HPDE6-E6E7 (cell line): Measurements from ENCODE around the gene ACOT11.
"Not testable (repeated sequence)": the region's sequence is repeated elsewhere in the genome, so short reads cannot be mapped to it uniquely, and the experiment has no call there.

ENCODE experiments used
- DNase-seq: peaks from one replicate; pipeline ENCODE4 v3.0.0; 2011; ENCODE audit warnings: missing footprints; ENCODE audit errors: extremely low spot score

Gene ACOT11

DNA sequence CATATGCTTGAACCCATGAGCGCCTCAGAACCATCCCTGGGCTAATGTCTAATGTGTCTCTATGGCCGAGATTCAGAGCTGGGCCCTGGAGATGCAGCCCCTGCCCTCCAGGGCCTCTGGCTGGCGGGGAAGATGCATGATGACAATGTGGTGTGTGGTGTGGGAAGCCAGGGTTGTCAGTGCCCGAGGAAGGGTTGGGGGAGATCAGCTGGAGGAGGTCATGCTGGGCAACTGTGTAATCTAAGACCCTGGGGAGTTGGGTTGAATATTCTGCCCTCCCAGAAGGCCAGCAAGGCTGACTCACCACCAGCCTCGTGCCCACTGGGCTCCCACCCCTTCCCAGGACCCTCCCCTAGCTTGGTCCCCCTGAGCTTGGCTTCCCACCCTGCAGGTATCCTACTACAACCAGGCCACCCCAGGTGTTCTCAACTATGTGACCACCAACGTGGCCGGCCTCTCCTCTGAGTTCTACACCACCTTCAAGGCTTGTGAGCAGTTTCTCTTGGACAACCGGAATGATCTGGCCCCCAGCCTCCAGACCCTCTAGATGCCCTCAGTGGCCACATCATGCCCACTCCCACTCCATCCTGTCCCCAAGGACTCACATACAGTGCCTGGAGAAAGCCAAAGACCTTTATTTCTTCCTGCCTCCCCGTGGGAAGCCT lies 60.7 kb downstream of the ACOT11 start:
- no peak for DNase-seq

DNA sequence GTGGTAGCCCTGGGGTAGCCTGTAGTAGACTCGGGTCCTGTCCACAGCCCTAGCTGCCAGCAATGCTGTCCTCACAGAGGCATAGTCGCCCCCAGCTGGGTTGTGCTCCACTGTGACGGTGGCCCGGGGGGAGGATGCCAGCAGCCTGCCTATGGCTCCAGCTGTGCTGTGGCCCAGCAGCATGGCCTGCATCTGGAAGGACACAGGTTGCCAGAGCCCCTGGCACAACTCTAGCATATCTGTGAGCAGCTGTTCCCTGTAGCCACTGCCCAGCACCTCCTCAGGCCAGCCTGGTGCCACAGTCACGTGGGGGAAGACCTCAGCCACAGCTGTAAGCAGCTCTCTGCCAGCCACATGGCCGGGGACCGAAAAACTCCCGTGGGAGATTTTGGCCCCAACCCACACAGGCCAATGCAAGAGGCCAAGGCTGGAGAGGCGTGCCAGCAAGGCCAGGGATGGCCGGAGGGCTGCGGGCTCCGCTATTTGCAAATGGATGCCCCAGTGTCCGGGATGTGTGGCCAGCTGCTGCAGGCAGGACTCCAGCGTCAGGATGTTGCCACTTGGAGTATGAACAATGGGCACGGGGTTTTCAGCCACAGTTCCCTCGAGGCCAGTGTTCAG lies 61.4 kb downstream of the ACOT11 start:
- no peak for DNase-seq

DNA sequence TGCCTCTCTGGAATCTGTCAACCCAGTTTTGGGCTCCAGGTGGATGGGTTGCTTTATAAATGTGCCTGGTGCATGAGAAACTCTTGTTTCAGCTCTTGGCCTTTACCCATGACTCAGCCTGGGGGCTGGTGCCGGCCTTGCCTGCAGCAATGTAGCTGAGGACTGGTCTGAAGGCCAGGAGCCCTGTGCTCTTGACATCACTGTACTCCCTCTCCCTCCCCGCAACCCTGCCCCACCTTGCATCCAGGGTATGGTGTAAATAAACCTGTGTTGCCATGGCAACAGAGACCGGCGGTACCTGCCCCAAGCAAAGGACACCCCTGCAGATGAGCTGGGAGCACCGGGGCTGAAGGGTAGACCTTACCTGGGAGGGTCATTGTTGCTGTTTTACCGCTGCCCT lies 62.0 kb downstream of the ACOT11 start:
- no peak for DNase-seq

DNA sequence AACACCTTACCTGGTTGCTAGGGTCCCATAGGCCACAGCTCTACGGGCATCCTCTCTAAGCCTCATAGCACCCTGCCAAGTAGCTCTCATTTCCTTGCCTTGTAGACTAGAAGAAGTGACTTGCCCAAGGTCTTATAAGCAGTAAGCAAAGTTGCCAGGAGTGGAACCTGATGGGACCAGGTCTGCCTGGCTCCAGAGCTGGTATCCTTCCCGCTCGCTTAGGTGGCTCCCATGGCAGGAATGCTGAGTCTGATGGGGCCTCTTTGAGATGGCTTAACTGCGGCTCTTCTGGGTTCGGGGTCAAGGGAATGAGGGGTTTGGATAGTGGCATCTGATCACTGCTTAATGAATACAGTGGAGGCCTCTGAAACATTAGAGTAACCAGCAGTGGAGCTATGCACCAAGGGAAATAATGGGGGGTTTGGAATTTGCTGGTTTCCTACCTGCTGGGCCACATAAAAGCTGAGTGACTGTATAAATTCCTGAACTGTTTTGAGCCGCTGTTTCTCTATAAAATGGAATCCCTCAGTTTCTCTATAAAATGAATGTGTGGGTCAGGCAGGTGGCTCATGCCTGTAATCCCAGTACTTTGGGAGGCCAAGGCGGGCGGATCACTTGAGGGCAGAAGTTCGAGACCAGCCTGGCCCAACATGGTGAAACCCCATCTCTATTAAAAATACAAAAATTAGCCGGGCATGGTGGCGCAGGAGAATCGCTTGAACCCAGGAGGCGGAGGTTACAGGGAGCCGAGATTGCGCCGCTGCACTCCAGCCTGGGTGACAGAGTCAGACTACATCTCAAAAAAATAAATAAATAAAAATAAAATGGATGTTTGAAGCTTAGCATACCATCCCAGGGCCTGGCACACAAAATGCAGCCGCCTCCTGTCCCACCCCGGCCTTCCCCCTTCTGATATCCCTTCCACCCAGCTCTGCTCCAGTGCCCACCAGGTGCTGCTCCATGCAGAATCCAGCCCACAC lies 62.9 kb downstream of the ACOT11 start:
- DNase-seq, result no peak

DNA sequence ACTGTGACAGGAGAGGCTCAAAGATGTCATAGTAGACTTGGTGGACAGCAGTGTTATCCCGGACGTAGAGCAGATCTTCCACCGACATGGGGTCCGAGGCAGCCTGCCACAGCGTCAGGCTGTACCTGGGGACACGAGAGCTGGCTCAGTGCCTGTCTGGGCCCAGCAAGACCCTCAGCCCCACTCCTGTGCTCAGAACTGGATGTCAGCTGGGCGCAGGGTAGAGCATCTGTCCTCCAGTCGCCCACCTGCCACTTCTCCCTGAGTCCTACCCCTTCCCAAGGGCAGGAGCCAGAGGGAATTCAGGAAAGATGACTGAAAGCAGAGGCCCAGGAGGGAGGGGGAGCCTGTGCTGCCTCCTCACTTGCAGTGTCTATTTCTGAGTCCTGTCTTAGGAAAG lies 63.6 kb downstream of the ACOT11 start:
- no peak for DNase-seq

DNA sequence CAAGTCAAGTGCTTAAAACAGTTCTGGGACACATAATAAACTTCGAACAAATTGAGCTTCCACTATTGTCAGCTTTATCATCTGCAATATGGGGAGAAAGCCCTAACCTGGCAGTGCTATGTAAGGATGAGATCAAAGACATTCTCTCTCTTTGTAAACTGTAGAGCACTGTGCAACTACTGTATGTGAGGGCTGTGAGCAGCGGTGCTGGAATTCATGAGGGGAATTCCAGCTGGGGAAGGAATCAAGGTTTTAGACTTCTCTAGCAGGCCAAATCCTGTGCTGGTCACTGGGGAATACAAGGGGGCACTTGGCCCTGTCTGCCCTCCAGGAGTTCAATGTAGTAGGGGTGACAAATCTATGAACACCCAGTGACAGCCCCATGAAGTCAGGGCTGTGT lies 66.0 kb downstream of the ACOT11 start:
- no peak for DNase-seq

DNA sequence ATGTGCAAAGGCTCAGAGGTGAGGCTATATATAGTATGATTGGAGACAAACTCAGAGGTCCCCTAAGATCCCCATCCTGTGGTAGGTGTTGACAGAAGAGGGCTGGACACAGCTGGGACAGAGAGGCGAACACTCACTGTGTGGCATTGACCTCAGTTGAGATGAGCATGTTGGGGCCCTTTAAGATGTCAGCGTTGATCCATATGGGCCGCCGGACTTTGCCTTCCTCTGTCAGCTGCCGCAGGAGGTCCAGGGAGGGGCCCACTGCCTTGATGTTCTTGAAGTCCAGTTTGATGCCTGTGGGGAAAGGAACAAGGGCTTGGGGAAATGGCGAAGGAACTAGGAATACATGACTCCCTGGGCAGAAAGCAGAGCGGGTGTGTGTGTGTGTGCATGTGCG lies 66.5 kb downstream of the ACOT11 start:
- DNase-seq, result no peak

DNA sequence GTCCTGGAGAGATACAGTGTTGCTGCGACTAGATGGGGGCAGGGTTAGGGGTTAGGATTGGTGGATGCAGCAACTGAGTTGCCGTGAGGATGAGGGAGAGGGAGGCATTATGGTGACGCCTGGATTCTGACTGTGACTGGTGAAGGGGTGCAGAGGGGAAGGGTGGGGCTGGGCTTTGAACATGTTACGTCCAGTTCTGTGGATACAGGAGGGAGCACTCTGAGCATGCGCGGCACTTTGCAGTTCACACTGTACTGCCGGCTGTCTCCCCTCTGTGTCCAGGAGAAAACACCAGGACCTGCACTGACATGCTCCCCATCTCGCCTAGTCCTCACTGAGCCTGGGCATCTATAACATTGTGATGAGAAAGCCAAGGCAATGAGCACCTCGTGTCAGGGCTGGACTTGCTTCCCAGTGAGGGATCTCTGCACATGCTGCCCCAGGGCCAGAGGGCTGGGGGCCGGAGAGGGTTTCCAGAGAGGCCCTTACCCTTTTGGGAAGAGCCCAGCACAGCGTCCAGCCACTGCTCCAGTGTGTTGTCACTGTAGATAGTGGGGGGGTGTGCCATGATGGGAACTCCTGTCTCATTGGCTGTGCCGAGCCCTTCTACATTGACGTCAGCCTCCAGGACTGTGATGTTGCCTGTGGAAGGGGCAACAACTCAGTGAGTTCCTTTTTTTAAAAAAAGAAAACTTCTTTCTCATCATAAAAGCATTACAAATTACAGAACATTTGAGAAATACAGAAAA lies 67.7 kb downstream of the ACOT11 start:
- peak; percentile 67 for DNase-seq

DNA sequence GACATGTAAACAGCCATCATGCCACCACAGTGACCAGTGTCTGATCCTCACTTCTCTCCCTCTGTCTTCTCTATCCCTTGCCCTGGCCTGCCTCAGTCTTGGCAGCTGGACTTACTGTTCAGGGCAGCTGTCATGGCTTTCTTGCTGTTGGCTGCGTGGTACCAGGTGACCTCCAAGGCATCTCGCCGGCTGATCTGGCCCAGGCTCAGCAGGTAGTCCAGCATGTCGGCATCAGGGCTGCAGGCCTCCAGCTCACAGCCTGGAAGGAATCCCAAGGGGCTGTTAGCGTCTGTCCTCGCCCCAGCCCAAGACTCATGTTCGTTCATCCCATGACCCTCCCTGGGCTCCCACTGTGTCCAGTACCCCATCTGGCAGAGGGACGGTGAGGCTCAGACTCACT lies 71.7 kb downstream of the ACOT11 start:
- DNase-seq, result no peak

DNA sequence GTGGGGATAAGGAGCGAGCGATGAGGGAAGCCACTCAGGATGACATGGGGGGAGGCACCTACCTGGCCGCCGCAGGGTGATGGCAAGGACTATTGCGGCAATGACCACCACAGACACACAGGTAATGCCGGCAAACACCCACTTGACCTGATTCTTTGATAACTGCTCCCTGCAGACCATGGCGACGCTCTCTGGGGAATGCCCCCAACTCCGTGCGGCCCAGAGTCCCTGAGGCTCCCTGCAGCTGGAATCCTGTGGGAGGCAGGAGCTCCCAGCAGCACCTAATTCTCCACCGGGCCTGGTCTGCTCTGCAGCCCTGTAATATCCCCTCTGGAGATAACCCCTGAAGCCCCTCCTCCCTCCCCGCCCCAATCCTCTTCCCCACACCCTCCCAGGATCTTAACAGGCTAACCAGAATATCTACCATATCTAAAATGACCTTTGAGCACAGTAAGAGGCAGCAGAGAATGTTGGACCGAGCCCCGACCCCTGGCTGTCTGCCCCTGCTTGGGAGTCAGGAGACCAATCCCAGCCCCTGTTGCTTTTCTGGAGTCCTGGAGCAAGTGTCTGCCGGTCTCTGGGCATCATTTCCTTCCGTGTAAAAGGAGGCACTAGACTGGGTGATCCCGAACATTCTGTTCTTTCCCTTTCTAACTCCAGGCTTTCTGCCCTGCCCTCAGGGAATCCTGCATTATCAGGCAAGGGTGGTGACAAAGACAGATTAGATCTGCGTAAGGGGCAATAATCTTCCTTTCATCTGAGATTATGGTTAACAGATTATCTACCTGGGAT lies 75.4 kb downstream of the ACOT11 start, which contains the start of gene FAM151A:
Gene FAM151A, minus strand, starts transcription at position 310 of the 792 bp plus-strand sequence. Its CDS starts 130 bp downstream, at position 180.
- DNase-seq, result no peak

DNA sequence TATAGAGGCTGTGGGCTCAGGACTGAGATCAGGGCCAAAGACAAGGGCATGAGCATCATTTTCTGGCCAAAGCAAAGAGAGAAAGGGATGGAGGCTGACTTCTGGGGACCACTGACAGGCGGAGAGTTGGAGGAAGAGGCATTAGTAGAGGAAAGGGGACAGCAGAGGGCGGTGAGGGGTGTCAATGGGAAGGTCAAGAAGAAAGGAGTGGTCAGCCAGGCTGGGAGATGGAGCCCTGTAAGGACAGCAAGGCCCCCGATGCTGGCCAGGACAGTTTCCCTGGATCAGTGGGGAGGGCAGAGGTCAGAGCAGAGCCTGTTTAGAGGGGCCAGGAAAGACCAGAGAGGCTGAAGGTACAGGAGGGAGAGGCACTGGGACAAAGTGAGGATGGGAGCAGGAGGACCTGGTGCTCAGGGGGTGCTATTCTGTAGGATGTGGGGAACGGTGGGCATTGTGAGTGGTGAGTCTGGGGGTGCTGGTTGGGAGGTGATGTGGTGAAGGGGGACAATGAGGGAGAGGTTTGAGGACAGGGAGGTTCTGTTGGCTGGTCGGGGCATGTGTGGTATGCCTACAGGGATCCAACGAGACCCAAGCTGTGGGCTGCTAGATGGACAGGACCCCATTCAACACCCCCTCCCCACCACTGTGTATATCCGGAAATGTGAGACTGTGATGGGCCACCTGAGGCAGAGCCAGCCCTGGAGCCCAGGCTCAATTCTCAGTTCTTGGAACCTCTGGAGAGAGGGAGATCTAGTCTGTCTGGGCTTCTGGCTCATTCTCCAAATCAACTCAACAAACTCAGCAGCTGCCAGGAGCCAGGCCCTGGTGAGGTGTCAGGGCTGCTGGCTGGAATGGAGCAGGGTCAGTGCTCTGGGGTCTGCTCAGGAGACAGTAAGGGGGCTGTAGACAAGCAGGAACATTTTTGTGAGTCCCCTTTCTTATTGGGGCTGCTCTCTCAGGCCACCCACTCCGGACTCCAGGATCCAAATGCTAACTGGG lies 76.7 kb downstream of the ACOT11 start:
- DNase-seq, result no peak

DNA sequence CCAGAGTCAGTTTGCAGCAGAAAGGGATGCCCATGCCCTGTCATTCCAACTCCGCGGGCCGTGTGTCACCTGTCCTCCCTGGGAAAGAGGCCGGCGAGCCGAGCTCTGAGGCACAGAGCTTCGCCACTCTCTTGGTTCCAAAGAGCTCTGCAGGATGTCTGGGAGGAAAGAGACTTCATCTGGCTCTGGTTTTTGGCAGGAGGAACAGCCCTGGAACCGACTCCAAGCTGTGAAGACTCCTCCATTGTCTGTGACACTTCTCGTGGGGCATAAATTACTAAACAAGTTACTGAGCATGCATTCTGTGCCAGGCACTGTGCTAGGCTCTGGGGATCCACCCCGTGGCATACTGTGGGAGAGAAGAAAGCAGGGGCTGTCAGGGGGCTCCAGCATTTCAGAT lies 79.2 kb downstream of the ACOT11 start:
- no peak for DNase-seq

DNA sequence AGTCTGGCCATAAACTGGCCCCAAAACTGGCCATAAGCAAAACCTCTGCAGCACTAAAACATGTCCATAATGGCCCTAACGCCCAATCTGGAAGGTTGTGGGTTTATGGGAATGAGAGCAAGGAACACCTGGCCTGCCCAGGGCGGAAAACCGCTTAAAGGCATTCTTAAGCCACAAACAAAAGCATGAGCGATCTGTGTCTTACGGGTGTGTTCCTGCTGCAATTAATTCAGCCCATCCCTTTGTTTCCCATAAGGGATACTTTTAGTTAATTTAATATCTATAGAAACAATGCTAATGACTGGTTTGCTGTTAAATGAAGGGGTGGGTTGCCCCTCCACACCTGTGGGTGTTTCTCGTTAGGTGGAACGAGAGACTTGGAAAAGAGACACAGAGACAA lies 87.8 kb downstream of the ACOT11 start:
- not testable (repeated sequence) for DNase-seq

DNA sequence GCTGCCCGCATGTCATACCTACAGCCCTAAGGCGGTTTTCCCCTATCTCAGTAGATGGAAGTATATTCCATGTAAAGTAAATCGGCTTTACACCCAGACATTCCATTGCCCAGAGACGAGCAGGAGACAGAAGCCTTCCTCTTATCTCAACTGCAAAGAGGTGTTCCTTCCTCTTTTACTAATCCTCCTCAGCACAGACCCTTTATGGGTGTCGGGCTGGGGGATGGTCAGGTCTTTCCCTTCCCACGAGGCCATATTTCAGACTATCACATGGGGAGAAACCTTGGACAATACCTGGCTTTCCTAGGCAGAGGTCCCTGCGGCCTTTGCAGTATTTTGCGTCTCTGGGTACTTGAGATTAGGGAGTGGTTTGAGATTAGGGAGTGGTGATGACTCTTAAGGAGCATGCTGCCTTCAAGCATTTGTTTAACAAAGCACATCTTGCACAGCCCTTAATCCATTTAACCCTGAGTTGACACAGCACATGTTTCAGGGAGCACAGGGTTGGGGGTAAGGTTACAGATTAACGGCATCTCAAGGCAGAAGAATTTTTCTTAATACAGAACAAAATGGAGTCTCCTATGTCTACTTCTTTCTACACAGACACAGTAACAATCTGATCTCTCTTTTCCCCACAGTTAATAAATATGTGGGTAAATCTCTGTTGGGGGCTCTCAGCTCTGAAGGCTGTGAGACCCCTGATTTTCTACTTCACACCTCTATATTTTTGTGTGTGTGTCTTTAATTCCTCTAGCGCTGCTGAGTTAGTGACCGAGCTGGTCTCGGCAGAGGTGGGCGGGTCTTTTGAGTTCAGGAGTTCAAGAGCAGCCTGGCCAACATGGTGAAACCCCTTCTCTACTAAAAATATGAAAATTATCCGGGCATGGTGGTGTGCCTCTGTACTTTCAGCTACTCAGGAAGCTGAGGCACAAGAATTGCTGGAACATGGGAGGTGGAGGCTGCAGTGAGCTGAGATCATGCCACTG lies 88.7 kb downstream of the ACOT11 start:
- not testable (repeated sequence) for DNase-seq

DNA sequence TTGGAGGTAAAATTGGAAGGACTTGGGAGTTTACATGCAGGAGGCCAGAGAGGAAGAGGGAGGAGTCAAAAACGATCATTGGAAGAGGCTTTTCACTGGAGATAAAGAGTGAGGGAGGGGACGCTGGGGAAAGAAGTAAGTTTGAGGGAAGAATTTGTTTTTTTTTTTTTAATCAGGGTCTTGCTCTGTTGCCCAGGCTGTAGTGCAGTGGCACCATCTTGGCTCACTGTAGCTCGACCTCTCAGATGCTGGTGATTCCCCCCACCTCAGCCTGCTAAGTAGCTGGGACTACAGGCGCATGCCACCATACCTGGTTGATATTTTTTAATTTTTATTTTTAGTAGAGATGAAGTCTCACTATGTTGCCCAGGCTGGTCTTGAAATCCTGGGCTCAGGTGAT lies 92.3 kb downstream of the ACOT11 start:
- no peak for DNase-seq

DNA sequence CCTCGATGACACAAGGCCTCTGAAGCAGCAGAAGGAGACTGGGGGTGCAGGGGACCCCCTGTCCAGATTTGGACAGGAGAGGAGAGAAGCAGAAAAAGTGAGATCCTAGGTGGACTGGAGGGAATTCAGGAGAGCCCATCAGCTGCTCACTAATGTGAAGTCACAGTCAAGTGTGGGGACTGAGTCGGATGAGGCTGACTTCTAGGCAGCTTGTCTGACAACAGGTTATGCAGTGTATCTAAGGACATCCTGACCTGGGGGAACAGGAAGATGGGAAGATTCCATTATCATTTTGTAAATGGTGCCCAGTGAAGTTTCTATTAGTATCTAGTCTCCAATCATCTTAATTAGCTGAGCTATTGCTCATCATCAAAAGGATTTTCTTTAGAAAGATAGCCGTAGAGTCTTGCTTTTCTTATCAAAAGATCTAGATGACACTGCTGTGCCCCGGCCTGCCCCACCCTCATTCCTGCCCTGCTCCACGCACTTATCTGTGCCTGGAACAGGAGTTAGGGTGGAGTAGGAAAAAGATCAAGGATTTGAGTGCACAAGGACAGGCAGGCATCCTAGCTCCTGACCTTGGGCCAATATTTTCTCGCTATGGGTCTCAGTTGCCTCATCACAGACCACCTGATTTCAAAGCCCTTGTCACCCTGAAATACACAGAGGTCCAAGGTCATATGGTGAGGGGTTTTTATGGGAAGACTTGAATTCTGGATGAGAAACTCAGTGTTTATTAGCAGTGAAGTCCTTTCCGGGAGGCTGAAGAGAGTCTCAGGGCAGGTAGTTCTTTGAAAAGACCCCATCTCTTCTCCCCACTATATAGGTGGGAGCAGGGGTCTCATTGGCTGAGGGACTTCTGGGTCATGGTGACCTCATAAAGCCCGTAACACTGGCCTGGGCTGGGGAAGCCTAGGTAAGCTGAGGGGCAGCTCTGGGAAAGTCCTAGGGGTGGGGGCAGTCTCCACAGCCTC lies 93.1 kb downstream of the ACOT11 start, which contains the start of gene MROH7:
Gene MROH7, plus strand, starts transcription at position 924 of the 974 bp plus-strand sequence. CDS start 11,141 bp downstream, outside the sequence.
- DNase-seq, result no peak

DNA sequence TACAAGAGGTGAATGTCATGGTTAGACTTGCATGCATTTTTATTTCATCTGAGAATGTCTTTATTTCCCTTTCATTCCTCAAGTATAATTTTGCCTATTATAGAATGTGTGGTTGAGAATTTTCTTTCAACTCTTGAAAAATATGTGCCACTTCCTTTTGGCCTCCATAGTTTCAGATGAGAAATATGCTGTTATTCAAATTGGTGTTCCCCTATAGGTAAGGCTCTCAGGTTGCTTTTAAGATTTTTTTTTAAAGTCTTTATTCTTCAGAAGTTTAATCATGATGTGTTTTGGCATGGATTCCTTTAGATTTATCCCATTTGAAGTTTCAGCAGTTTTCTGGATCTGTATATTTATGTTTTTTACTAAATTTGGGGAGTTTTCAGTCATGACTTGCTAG lies 95.7 kb downstream of the ACOT11 start:
- DNase-seq, result no peak
